HG03432 (cell line): ENCODE results near the gene OR6C75.
"Not testable (repeated sequence)": the region's sequence is repeated elsewhere in the genome, so short reads cannot be mapped to it uniquely, and the experiment has no call there.

Source experiments
- ATAC-seq: cut with Tn5 transposase; IDR thresholded peaks from one replicate; pipeline ENCODE4 v1.9.1; 2021; ENCODE audit warnings: mild to moderate bottlenecking, moderate library complexity; ENCODE audit not compliant: unreplicated experiment

Gene OR6C75

GRCh38 chr12:55362675-55363074 lies at the start of gene OR6C75:
Gene OR6C75, plus strand, starts transcription at chr12:55362975. Its CDS starts 2,136 bp downstream, at chr12:55365111.
- ATAC-seq, result no peak

GRCh38 chr12:55314043-55314442 lies 48.7 kb upstream of the OR6C75 start, which contains the start of gene OR6C1:
Gene OR6C1, plus strand, starts transcription at chr12:55314343. Its CDS starts 6,257 bp downstream, at chr12:55320600.
- no peak for ATAC-seq

GRCh38 chr12:55320201-55320600 lies 42.6 kb upstream of the OR6C75 start:
- ATAC-seq, result no peak

- ATAC-seq, result not testable (repeated sequence)
Measured at GRCh38 chr12:55325801-55326200, 37.0 kb upstream of the OR6C75 start.

GRCh38 chr12:55330446-55330845 lies 32.3 kb upstream of the OR6C75 start, which contains the start of gene OR6C3:
Gene OR6C3, plus strand, starts transcription at chr12:55330746. Its CDS starts 955 bp downstream, at chr12:55331701.
- ATAC-seq, result no peak

GRCh38 chr12:55336002-55336401 lies 26.8 kb upstream of the OR6C75 start:
- ATAC-seq, result no peak

GRCh38 chr12:55355338-55355737 lies 7.4 kb upstream of the OR6C75 start:
- not testable (repeated sequence) for ATAC-seq

GRCh38 chr12:55365086-55365485 lies 2.3 kb downstream of the OR6C75 start:
- ATAC-seq, result no peak

- ATAC-seq, result no peak
Measured at GRCh38 chr12:55372521-55372920, 9.7 kb downstream of the OR6C75 start.

GRCh38 chr12:55385891-55386290 lies 23.1 kb downstream of the OR6C75 start:
- no peak for ATAC-seq

- ATAC-seq, result no peak
Measured at GRCh38 chr12:55392032-55392795, 29.4 kb downstream of the OR6C75 start.

GRCh38 chr12:55396326-55396725 lies 33.6 kb downstream of the OR6C75 start:
- no peak for ATAC-seq

- ATAC-seq, result no peak
Measured at GRCh38 chr12:55400229-55400628, 37.5 kb downstream of the OR6C75 start, which contains the start of gene OR6C65. Gene OR6C65, plus strand, starts transcription at chr12:55400529. Its CDS starts 0 bp downstream, at chr12:55400529.

- ATAC-seq, result no peak
Measured at GRCh38 chr12:55407866-55408265, 45.1 kb downstream of the OR6C75 start.

- not testable (repeated sequence) for ATAC-seq
Measured at GRCh38 chr12:55409133-55409532, 46.4 kb downstream of the OR6C75 start.

- ATAC-seq, result not testable (repeated sequence)
Measured at GRCh38 chr12:55412138-55412537, 49.4 kb downstream of the OR6C75 start.

GRCh38 chr12:55413498-55414388 lies 51.0 kb downstream of the OR6C75 start:
- ATAC-seq, result not testable (repeated sequence)

GRCh38 chr12:55414396-55414823 lies 51.6 kb downstream of the OR6C75 start:
- not testable (repeated sequence) for ATAC-seq

GRCh38 chr12:55414889-55415288 lies 52.1 kb downstream of the OR6C75 start:
- ATAC-seq, result not testable (repeated sequence)

GRCh38 chr12:55416961-55417360 lies 54.2 kb downstream of the OR6C75 start:
- no peak for ATAC-seq
